Right lung (tissue), 10 donors: ENCODE data around the gene TGM5. TPM values are rescaled to one million over a fixed set of nuclear protein-coding genes. Genes with fewer than 3 reads are reported as not detected.
"Not testable (repeated sequence)": the region's sequence is repeated elsewhere in the genome, so short reads cannot be mapped to it uniquely, and the experiment has no call there.

ENCODE experiments used
- DNase-seq, 2 donors: peaks; one replicate each; pipeline ENCODE4 v3.0.0-alpha.2; 2013
- long read RNA-seq, 8 donors: transcript quantifications; one replicate each; lab custom pipeline, GENCODE V29; 2026
- polyA plus RNA-seq, 5 donors: library from polyadenylated mRNA; unstranded; fragments of 120-200 nt; gene quantifications; one replicate each; pipeline versions ENCODE4 v1.2.1 to v1.2.3, GENCODE V29; 2013; ENCODE audit warnings: inconsistent platforms in 1 of 5, low replicate concordance in 1 of 5; ENCODE audit not compliant: insufficient read length in 5 of 5, insufficient read depth in 1 of 5

TGM5 gene
- under 1 TPM in 1 of 5 donors, not detected in 4; 0.09 TPM for polyA plus RNA-seq
- long read RNA-seq, donor 1 = 0 reads
- long read RNA-seq, donor 2 = 0 reads
- long read RNA-seq, donor 3 = 0 reads
- long read RNA-seq, donor 4 = 0 reads
- long read RNA-seq, donor 5 = 0 reads
- long read RNA-seq, donor 6 = 0 reads
- long read RNA-seq, donor 7 = 0 reads
- long read RNA-seq, donor 8 = 0 reads

GRCh38 chr15:43266834-43267233, at the start of gene TGM5:
TGM5 (minus strand) TSS chr15:43266928; CDS start chr15:43266849, 79 bp downstream.
- DNase-seq = no peak

GRCh38 chr15:43314171-43314570, 47.4 kb upstream of the TGM5 start:
- no peak for DNase-seq

- DNase-seq = no peak
Observed at GRCh38 chr15:43312378-43312777, 45.6 kb upstream of the TGM5 start.

- DNase-seq = no peak
Observed at GRCh38 chr15:43302205-43302817, 35.6 kb upstream of the TGM5 start, which contains the start of gene TGM7. TGM7 (minus strand) TSS chr15:43302255.

GRCh38 chr15:43299884-43300283, 33.2 kb upstream of the TGM5 start:
- DNase-seq = no peak

- DNase-seq = no peak
Observed at GRCh38 chr15:43299411-43299810, 32.7 kb upstream of the TGM5 start.

- DNase-seq = no peak
Observed at GRCh38 chr15:43294091-43294706, 27.5 kb upstream of the TGM5 start.

GRCh38 chr15:43293432-43293831, 26.7 kb upstream of the TGM5 start:
- no peak for DNase-seq

GRCh38 chr15:43292375-43293078, 25.8 kb upstream of the TGM5 start:
- no peak for DNase-seq

- not testable (repeated sequence) for DNase-seq
Observed at GRCh38 chr15:43289656-43290055, 22.9 kb upstream of the TGM5 start.

GRCh38 chr15:43287254-43287653, 20.5 kb upstream of the TGM5 start:
- no peak for DNase-seq

- DNase-seq = no peak
Observed at GRCh38 chr15:43286074-43286473, 19.3 kb upstream of the TGM5 start.

GRCh38 chr15:43285609-43286037, 18.9 kb upstream of the TGM5 start:
- DNase-seq = peak; percentile 12 to 48

- no peak for DNase-seq
Observed at GRCh38 chr15:43283526-43283925, 16.8 kb upstream of the TGM5 start.

- DNase-seq = no peak
Observed at GRCh38 chr15:43281926-43282602, 15.3 kb upstream of the TGM5 start.

GRCh38 chr15:43280996-43281395, 14.3 kb upstream of the TGM5 start:
- no peak for DNase-seq

GRCh38 chr15:43279496-43279895, 12.8 kb upstream of the TGM5 start:
- no peak for DNase-seq

GRCh38 chr15:43278869-43279268, 12.1 kb upstream of the TGM5 start:
- no peak for DNase-seq

- DNase-seq = no peak
Observed at GRCh38 chr15:43277901-43278300, 11.2 kb upstream of the TGM5 start.

- no peak for DNase-seq
Observed at GRCh38 chr15:43277231-43277823, 10.6 kb upstream of the TGM5 start.

GRCh38 chr15:43276563-43277200, 10.0 kb upstream of the TGM5 start:
- DNase-seq = no peak
